Transverse colon (tissue), 3 donors: ENCODE data around the gene MRGPRX3.

Experiments used
- CTCF ChIP-seq, 5 experiments: fragments of 200-600 bp in 3 of 5; fragments of 450-650 bp in 2 of 5; sonication (generic) in 3 of 5; IDR thresholded peaks; 1 replicate in 2 of 5; 2 replicates in 3 of 5; pipeline ENCODE4 v1.5.1; 2016 to 2017; ENCODE audit warnings: antibody characterized with exemption in 5 of 5, inconsistent platforms in 3 of 5, mild to moderate bottlenecking in 2 of 5, moderate library complexity in 1 of 5
- EP300 ChIP-seq: sonication (generic); formaldehyde crosslinking; IDR thresholded peaks from one replicate; pipeline ENCODE4 v1.6.1; 2017; ENCODE audit warnings: antibody characterized with exemption, low read depth
- POLR2A ChIP-seq: fragments of 450-650 bp; IDR thresholded peaks from one replicate; pipeline ENCODE4 v1.6.1; 2016; ENCODE audit warnings: antibody characterized with exemption, mild to moderate bottlenecking, moderate library complexity

DNA sequence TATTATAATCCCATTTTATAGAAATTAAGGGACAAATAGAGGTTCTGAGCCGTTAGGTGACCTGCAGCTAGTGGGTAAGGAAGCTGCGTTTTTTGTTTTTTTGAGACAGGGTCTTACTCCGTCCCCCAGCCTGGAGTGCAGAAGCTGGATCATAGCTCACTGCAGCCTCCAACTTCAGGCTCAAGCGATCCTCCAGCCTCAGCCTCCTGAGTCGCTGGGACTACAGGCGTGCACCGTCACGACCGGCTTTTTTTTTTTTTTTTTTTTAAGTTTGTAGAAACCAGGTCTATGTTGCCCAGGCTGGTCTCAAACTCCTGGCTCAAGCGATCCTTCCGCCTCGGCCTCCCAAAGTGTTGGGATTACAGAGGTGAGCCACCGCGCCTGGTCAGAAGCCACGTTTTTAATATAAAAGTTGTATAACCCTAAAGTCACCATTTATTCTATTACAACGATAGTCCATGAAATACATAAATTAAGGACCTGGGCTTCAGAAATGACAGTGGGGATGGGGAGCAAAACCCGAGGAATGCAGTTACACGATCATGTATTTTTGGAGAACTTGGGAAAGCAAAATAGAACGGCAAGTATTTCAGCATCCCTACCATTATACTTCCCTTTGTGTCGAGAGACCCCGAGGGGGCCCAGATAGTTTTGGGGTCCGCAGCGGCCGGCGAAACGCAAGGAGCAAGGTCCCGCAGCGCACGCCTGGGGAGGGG, 27.1 kb upstream of the MRGPRX3 start:
- TF ChIP-seq CTCF (IDR thresholded peaks at IDR 0.05), result no peak
- TF ChIP-seq EP300, result no peak
- no peak for TF ChIP-seq POLR2A
